Measurements from ENCODE around the gene RBPMS2. TPM values are rescaled to one million over a fixed set of nuclear protein-coding genes. Genes with fewer than 3 reads are reported as not detected.

The RBPMS2 gene
- total RNA-seq, 1 donor from 2014 or later: 276 TPM

- no peaks in the 10 kb centered on the region for H3K27me3 ChIP-seq (ENCODE audit: low read depth)
- intact Hi-C loops (cut with micrococcal nuclease): no loop called here
- H3K4me3 ChIP-seq: peak overlapping the region; percentile 42
- DNase-seq: peak; percentile 83
- TF ChIP-seq, protein P1, sequence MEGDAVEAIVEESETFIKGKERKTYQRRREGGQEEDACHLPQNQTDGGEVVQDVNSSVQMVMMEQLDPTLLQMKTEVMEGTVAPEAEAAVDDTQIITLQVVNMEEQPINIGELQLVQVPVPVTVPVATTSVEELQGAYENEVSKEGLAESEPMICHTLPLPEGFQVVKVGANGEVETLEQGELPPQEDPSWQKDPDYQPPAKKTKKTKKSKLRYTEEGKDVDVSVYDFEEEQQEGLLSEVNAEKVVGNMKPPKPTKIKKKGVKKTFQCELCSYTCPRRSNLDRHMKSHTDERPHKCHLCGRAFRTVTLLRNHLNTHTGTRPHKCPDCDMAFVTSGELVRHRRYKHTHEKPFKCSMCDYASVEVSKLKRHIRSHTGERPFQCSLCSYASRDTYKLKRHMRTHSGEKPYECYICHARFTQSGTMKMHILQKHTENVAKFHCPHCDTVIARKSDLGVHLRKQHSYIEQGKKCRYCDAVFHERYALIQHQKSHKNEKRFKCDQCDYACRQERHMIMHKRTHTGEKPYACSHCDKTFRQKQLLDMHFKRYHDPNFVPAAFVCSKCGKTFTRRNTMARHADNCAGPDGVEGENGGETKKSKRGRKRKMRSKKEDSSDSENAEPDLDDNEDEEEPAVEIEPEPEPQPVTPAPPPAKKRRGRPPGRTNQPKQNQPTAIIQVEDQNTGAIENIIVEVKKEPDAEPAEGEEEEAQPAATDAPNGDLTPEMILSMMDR (IDR thresholded peaks at IDR 0.05; ENCODE audit: borderline replicate concordance): peak; percentile 45
- H3K27ac ChIP-seq (replicated peaks): peak overlapping the region; percentile 83
- H3K9me3 ChIP-seq (replicated peaks): no peaks in the 10 kb centered on the region
- peaks cover 66% of the 10 kb centered on the region for H3K4me1 ChIP-seq
- no peaks in the 10 kb centered on the region for H3K36me3 ChIP-seq
Observed at GRCh38 chr15:64740311-64741170, 34.8 kb downstream of the RBPMS2 start.

GRCh38 chr15:64739577-64740143 is 35.7 kb downstream of the RBPMS2 start:
- intact Hi-C loops (cut with micrococcal nuclease): no loop called here
- H3K27ac ChIP-seq (replicated peaks): peak overlapping the region; percentile 83
- no peak for DNase-seq
- no peaks in the 10 kb centered on the region for H3K36me3 ChIP-seq
- peaks cover 63% of the 10 kb centered on the region for H3K4me1 ChIP-seq
- TF ChIP-seq, protein P1 (IDR thresholded peaks at IDR 0.05; ENCODE audit: borderline replicate concordance): no peak
- H3K4me3 ChIP-seq: peak overlapping the region; percentile 42
- no peaks in the 10 kb centered on the region for H3K27me3 ChIP-seq (ENCODE audit: low read depth)
- no peaks in the 10 kb centered on the region for H3K9me3 ChIP-seq (replicated peaks)

DNA sequence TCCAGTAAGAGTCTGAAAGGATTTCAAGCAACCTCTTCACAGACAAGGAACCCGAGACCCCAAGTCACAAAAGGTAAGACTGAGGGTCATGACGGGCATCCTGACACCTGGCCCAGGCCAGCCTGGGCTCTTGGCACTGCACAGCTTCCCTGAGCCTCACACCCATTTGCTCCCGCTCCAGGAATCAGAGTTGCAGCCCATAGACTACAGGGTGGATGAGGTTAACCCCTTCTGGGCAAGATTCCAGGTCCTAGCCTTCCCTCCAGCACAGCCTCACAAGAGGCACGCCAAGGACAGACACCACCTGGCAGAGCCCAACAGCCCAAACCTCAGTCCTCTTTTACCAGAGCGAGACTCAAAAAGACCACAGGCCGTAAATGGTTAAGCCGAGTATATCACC is 36.2 kb downstream of the RBPMS2 start:
- intact Hi-C loops (cut with micrococcal nuclease): no loop called here
- Histone ChIP-seq H3K36me3 (no peaks in the 10 kb centered on the region), H3K9me3 (replicated peaks) (no peaks in the 10 kb centered on the region), H3K27ac (replicated peaks) (peak overlapping the region; percentile 83), H3K4me1 (peaks cover 63% of the 10 kb centered on the region), H3K27me3 (ENCODE audit: low read depth) (no peaks in the 10 kb centered on the region), H3K4me3 (peak overlapping the region; percentile 42)
- TF ChIP-seq, protein P1 (IDR thresholded peaks at IDR 0.05; ENCODE audit: borderline replicate concordance): no peak
- DNase-seq: no peak

DNA sequence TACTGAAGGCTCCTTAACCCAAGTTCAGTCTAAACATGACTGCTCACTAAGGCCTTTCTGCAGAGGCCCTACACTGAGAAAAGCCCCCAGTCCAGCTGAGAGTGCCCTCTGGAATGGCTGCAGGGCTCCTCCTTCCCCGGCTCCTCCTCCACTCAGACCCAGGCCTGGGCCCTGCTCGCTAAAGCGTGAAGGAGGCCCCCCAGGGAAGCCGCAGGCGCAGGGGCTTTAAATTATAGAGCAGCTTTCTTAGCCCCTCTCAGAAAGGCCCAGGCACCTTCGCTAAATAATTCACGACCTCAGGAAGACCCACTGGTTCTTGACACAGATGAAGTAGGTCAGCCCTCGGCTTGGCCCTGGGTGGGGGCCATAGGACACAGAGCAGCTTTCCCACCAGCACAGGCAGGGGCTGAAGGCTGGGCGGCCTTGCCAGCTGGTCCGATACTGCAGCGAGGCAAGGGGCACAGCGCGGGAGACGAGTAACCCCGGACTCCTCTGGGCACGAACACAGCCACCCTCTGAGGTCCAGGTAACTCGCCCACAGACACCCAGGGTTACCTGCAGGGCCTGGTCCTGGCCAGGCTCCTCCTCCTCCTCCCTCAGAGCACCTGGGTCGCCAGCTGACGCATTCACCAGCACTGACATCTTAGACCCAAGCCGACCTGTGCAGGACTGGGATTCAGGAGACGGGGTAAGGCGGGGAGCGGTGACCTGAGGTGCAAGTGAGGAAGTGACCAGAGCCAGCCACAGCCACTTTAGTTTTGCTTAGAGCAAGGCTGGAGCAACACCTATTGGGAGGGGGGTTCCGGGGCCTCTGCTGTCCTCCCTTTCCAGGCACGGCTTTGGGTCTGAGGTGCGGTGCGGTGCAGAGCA is 36.9 kb downstream of the RBPMS2 start:
- TF ChIP-seq, protein P1 (IDR thresholded peaks at IDR 0.05; ENCODE audit: borderline replicate concordance): no peak
- H3K27ac ChIP-seq (replicated peaks): peak overlapping the region; percentile 83
- no peak overlapping the region for H3K4me3 ChIP-seq
- H3K36me3 ChIP-seq: peaks cover 5% of the 10 kb centered on the region
- H3K4me1 ChIP-seq: peaks cover 59% of the 10 kb centered on the region
- no peak for DNase-seq
- intact Hi-C loops (cut with micrococcal nuclease): no loop called here
- no peaks in the 10 kb centered on the region for H3K9me3 ChIP-seq (replicated peaks)
- H3K27me3 ChIP-seq (ENCODE audit: low read depth): no peaks in the 10 kb centered on the region

GRCh38 chr15:64732156-64732860 is 43.1 kb downstream of the RBPMS2 start:
- no peak for DNase-seq
- intact Hi-C loops (cut with micrococcal nuclease): loop anchor here (5.0 kb wide), 2 partner anchors 75 to 175 kb away; no protein-coding TSS in a partner anchor
- TF ChIP-seq, protein P1 (IDR thresholded peaks at IDR 0.05; ENCODE audit: borderline replicate concordance): no peak
- Histone ChIP-seq H3K4me1 (peaks cover 12% of the 10 kb centered on the region), H3K36me3 (peaks cover 5% of the 10 kb centered on the region), H3K27ac (replicated peaks) (peak overlapping the region; percentile 30), H3K9me3 (replicated peaks) (no peaks in the 10 kb centered on the region), H3K27me3 (ENCODE audit: low read depth) (no peaks in the 10 kb centered on the region), H3K4me3 (no peak overlapping the region)
